Epithelial cell of esophagus (primary cell): ENCODE results near the gene ITGA7.

ENCODE experiments used
- DNase-seq: peaks from one replicate; pipeline ENCODE4 v3.0.0; 2010; ENCODE audit warnings: low read depth
- H3K4me3 ChIP-seq: 2 replicates; pipeline ENCODE4 v1.5.1; 2011; ENCODE audit warnings: mild to moderate bottlenecking, low read length, control low read depth
- CTCF ChIP-seq: IDR thresholded peaks from 2 replicates; pipeline ENCODE4 v1.5.1; 2011; ENCODE audit warnings: low read depth, mild to moderate bottlenecking, low read length, control low read depth, inconsistent platforms; ENCODE audit not compliant: insufficient read depth; ENCODE audit errors: missing control alignments

The ITGA7 gene

GRCh38 chr12:55637467-55637866 lies 70.2 kb downstream of the ITGA7 start:
- no peak overlapping the region for H3K4me3 ChIP-seq
- DNase-seq, result no peak
- TF ChIP-seq CTCF, result no peak

- no peak for TF ChIP-seq CTCF
- DNase-seq, result no peak
Measured at GRCh38 chr12:55636853-55637252, 70.9 kb downstream of the ITGA7 start, which contains the start of gene OR10P1. Gene OR10P1, plus strand, starts transcription at chr12:55636892. Its CDS starts 0 bp downstream, at chr12:55636892.

GRCh38 chr12:55636116-55636655 lies 71.5 kb downstream of the ITGA7 start:
- no peak for DNase-seq
- no peak for TF ChIP-seq CTCF
- no peak overlapping the region for H3K4me3 ChIP-seq

More at GRCh38 chr12:55636853-55637252, 70.9 kb downstream of the ITGA7 start, which contains the start of gene OR10P1:
- no peak within 1 kb of the TSS for H3K4me3 ChIP-seq
